Esophagus squamous epithelium (tissue), 5 donors: Measurements from ENCODE around the gene DCDC2C. TPM values are rescaled to one million over a fixed set of nuclear protein-coding genes. Genes with fewer than 3 reads are reported as not detected.

Experiments used
- DNase-seq: peaks from one replicate; lab custom pipeline; 2025; lab: John Stamatoyannopoulos, UW
- H3K27ac ChIP-seq, 4 donors: fragments of 200-600 bp; sonication (generic); one replicate each; pipeline ENCODE4 v1.5.1; 2016 to 2019; ENCODE audit warnings: mild to moderate bottlenecking in 1 of 4
- H3K27me3 ChIP-seq, 4 donors: fragments of 200-600 bp; sonication (generic); 1 replicate in 3 of 4; 2 replicates in 1 of 4; pipeline versions ENCODE4 v1.5.1 to v1.6.0; 2017 to 2021; ENCODE audit warnings: antibody characterized with exemption in 1 of 4
- H3K36me3 ChIP-seq, 3 donors: fragments of 200-600 bp; sonication (generic); one replicate each; pipeline ENCODE4 v1.5.1; 2016 to 2019
- H3K4me1 ChIP-seq, 3 donors: fragments of 200-600 bp; sonication (generic); one replicate each; pipeline ENCODE4 v1.5.1; 2017 to 2019
- H3K4me3 ChIP-seq, 4 donors: fragments of 200-600 bp; sonication (generic); 1 replicate in 3 of 4; 2 replicates in 1 of 4; pipeline ENCODE4 v1.5.1; 2016 to 2019; ENCODE audit warnings: mild to moderate bottlenecking in 2 of 4, moderate library complexity in 1 of 4
- H3K9me3 ChIP-seq, 3 donors: fragments of 200-600 bp; sonication (generic); one replicate each; pipeline ENCODE4 v1.5.1; 2016 to 2019
- CTCF ChIP-seq, 6 experiments: fragments of 450-650 bp in 4 of 6; fragments of 200-600 bp in 2 of 6; sonication (generic) in 2 of 6; IDR thresholded peaks; one replicate each; pipeline ENCODE4 v1.5.1; 2016 to 2019; ENCODE audit warnings: antibody characterized with exemption in 6 of 6, mild to moderate bottlenecking in 4 of 6, moderate library complexity in 4 of 6
- POLR2A ChIP-seq, 4 donors: fragments of 450-650 bp; IDR thresholded peaks; one replicate each; pipeline ENCODE4 v1.6.1; 2017; ENCODE audit warnings: antibody characterized with exemption in 4 of 4, mild to moderate bottlenecking in 4 of 4, moderate library complexity in 3 of 4
- WGBS, 2 donors: methylation state at CpG; one replicate each; pipeline ENCODE4 v1.1.5; 2018; 5-methylcytosine and 5-hydroxymethylcytosine counted together
- intact Hi-C: fragments of 100-400 bp; cut with DNase I; formaldehyde crosslinking; loops from one replicate; pipeline ENCODE4 v1.15.0; 2022
- total RNA-seq, 4 donors: library from RNA; depleted of rRNA; stranded (reverse); fragments of >200 nt; gene quantifications; one replicate each; pipeline ENCODE4 v1.1.0, GENCODE V29; 2016
- donor health status: DM: yes; HTN: yes; CAD: no.

DCDC2C gene
- total RNA-seq, 4 donors from 2014 or later: not detected

- Histone ChIP-seq H3K36me3 (no peaks in the 10 kb centered on the region), H3K27ac (no peak overlapping the region), H3K9me3 (no peaks in the 10 kb centered on the region), H3K4me1 (peaks cover 0 to 6% (median 0%) of the 10 kb centered on the region in 3 donors), H3K27me3 (no peaks in the 10 kb centered on the region), H3K4me3 (no peak overlapping the region)
- no peak for TF ChIP-seq CTCF (IDR thresholded peaks at IDR 0.05)
- TF ChIP-seq POLR2A (IDR thresholded peaks at IDR 0.05): no peak
- 57 to 66% methylated on average over 15 of the region's 15 CpGs for WGBS, 2 donors
- intact Hi-C loops: no loop called here
- no peak for DNase-seq
Measured at GRCh38 chr2:3785220-3785889, 82.0 kb downstream of the DCDC2C start.

GRCh38 chr2:3785890-3786273 lies 82.5 kb downstream of the DCDC2C start:
- Histone ChIP-seq H3K4me3 (no peak overlapping the region), H3K36me3 (no peaks in the 10 kb centered on the region), H3K4me1 (peaks cover 0 to under 1% (median 0%) of the 10 kb centered on the region in 3 donors), H3K9me3 (no peaks in the 10 kb centered on the region), H3K27me3 (no peaks in the 10 kb centered on the region), H3K27ac (no peak overlapping the region)
- no peak for DNase-seq
- intact Hi-C loops: no loop called here
- WGBS, 2 donors: 92 to 97% methylated on average over 4 to 9 of the region's 10 CpGs
- TF ChIP-seq POLR2A (IDR thresholded peaks at IDR 0.05) (no peak), CTCF (IDR thresholded peaks at IDR 0.05) (no peak)

DNA sequence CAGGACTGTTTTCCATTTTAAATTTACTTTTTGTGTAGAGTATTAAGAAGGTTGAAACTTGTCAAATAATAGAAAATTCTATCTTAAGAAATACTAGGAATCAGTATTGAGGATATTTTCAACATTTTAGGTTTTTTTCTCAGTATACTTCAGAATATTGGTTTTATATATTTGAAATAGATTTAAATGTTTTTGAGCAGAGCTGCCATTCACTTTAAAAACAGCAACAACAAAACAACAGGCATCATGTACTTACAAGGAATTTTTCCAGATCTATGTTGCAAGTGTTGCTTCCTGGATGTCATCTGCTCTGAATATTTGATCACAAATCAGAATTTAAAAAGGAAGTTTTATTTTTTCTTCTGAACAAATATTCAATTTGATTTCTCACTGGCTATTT lies 84.4 kb downstream of the DCDC2C start:
- no peaks in the 10 kb centered on the region for H3K9me3 ChIP-seq
- H3K27me3 ChIP-seq: no peaks in the 10 kb centered on the region
- no peak for DNase-seq
- no peak for TF ChIP-seq CTCF (IDR thresholded peaks at IDR 0.05)
- no peak for TF ChIP-seq POLR2A (IDR thresholded peaks at IDR 0.05)
- no peaks in the 10 kb centered on the region for H3K36me3 ChIP-seq
- H3K4me1 ChIP-seq: no peaks in the 10 kb centered on the region
- intact Hi-C loops: no loop called here
- H3K4me3 ChIP-seq: no peak overlapping the region
- no peak overlapping the region for H3K27ac ChIP-seq

GRCh38 chr2:3789256-3789655 lies 85.9 kb downstream of the DCDC2C start:
- Histone ChIP-seq H3K4me1 (no peaks in the 10 kb centered on the region), H3K27me3 (no peaks in the 10 kb centered on the region), H3K9me3 (no peaks in the 10 kb centered on the region), H3K36me3 (no peaks in the 10 kb centered on the region), H3K4me3 (no peak overlapping the region), H3K27ac (no peak overlapping the region)
- intact Hi-C loops: no loop called here
- TF ChIP-seq CTCF (IDR thresholded peaks at IDR 0.05) (no peak), POLR2A (IDR thresholded peaks at IDR 0.05) (no peak)
- WGBS, 2 donors: 44 to 47% methylated on average over 1 of the region's 1 CpG
- DNase-seq: no peak

GRCh38 chr2:3793249-3793648 lies 89.9 kb downstream of the DCDC2C start:
- Histone ChIP-seq H3K27ac (no peak overlapping the region), H3K4me1 (no peaks in the 10 kb centered on the region), H3K9me3 (no peaks in the 10 kb centered on the region), H3K27me3 (no peaks in the 10 kb centered on the region), H3K4me3 (no peak overlapping the region), H3K36me3 (no peaks in the 10 kb centered on the region)
- WGBS, 2 donors: 87 to 90% methylated on average over 5 of the region's 5 CpGs
- intact Hi-C loops: no loop called here
- no peak for TF ChIP-seq POLR2A (IDR thresholded peaks at IDR 0.05)
- no peak for TF ChIP-seq CTCF (IDR thresholded peaks at IDR 0.05)
- DNase-seq: no peak
